DMS53 treated with DMSO at 0.1 percent for 48 hours (cell line): Measurements from ENCODE around the gene TMEM120B.
A peak's percentile ranks its signal among the peaks of the same experiment; 100 is the strongest.

ENCODE experiments used
- DNase-seq: peaks from one replicate; lab custom pipeline; 2025; ENCODE audit not compliant: unreplicated experiment; lab: John Stamatoyannopoulos, UW

Gene TMEM120B

DNA sequence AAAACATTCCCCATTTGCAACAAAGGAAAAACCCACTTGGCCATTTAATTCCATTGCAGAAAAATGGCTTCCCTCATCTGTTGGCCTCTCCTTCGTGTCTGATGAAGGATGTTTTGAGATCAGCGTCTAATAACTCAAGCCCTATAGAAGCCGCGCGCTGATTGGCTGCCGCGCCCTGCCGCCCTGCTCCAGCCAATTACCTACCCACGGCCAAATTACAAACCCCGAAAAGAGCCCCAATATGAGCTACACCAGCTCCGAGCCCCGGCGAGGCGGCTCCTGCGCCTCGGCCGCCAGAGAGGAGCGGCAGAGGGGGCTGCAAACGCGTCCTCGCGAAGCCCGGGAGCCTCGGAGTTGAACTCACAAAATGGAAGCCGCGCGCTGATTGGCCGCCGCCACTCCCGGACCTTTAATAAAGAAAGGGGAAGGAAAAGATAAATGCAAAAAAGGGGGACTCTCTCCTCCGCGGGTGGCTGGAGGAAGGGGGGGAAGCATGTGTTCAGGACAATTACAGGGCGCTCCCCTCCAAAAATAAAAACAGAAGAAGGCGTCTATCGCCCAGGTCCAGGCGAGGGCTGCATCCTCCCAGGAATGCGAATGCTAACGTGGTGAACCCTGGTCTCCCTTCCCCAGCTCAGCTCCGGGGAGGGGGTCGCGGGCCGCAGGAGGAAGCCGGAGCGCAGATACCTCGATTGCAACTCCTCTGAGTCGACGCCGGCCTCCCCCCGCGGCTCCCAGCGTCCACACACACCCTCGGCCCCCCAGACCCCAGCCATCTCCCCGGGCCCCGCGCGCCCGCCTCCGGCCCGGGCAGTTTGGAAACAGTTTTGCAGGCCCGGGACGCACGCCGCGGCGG, 90.5 kb downstream of the TMEM120B start:
- peak; percentile 84 for DNase-seq

DNA sequence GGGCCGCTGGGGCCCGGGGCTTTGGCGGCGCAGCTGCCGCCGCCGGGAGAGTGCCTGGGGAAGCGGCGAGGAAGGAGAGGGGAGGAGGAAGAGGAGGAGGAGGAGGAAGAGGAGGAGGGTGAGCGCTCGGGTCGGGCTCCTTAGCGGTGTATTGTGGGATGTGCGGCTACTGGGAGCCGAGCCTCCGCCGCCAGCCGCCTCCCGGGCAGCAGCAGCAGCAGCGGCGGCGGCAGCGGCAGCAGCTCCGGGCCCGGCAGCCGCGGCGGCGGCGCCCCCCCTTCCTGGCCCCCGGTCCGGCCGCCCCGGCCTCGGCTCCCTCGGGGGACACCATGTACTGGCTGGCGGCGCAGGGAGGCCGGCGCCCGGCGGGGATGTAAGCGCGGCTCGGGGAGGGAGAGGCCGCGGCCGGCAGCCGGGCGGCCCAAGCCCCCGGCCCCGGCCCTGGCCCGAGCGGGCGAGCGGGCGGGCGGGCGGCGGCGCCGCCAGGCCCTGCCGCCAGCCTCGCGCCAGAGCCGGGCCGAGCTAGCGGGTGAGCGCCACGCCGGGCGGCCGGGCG, 91.4 kb downstream of the TMEM120B start, which contains the start of gene SETD1B:
SETD1B (plus strand) TSS at position 149 of the 556 bp plus-strand sequence. CDS start 729 bp downstream, outside the sequence.
- DNase-seq = no peak

DNA sequence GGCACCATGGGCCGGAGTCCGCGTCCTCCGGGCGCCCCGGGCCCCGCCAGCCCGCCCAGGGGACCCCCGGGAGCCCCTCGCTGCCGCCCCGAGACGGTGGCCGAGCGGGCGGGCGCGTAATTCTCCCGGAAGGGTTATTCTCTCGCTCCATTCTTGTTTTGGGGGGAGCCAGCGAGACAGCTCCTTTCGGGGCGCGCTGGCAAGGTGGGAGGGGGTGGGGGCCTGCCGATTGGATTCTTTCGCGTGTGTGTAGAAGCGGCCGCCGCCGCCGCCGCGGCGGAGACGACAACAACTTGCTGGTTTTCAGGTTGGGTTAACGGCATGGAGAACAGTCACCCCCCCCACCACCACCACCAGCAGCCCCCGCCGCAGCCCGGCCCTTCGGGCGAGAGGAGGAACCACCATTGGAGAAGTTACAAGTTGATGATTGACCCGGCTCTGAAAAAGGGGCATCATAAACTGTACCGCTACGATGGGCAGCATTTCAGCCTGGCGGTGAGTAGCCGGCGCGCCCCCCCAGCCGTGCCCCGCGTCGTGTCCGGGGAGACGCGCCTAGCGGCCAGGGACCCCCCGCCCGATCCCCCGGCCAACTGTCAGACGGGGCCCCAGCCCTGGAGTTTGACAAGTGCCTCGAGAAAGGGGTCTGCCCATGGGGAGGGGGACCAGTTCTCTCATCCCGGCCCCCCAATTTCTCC, 92.0 kb downstream of the TMEM120B start:
- no peak for DNase-seq

DNA sequence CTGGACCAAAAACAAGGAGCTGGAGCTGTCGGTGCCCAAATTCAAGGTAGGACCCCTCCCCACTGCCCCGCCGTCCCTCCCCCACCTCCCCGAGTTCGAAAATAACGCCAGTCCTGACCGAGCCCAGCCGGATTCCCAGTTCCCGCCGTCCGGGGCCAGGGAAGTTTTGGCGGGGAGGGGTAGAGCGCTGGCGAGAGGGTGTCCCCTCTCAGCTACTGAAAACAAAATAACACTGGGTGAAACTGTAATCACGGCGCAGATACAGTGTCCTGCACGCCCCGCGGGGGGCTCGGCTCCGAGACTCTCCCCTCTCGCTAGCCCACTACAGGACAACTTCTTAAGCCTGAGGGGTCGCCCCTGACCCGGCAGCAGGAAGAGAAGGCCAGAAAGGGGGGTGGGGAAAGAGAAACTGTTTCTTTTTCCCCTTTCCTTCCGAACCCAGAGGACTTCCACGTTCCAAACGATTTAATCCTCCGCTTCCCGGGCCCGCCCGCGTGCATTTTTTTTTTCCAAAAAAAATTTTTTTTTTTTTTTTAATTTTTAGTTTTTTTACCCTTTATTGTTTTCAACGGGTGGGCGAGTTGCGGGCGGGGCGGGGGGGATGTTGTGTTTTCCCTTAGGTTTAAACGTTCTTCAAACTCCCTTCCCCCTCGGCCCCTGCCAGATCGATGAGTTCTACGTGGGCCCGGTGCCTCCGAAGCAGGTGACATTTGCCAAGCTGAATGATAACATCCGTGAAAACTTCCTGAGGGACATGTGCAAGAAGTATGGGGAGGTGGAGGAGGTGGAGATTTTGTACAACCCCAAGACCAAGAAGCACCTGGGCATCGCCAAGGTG, 92.8 kb downstream of the TMEM120B start:
- no peak for DNase-seq

DNA sequence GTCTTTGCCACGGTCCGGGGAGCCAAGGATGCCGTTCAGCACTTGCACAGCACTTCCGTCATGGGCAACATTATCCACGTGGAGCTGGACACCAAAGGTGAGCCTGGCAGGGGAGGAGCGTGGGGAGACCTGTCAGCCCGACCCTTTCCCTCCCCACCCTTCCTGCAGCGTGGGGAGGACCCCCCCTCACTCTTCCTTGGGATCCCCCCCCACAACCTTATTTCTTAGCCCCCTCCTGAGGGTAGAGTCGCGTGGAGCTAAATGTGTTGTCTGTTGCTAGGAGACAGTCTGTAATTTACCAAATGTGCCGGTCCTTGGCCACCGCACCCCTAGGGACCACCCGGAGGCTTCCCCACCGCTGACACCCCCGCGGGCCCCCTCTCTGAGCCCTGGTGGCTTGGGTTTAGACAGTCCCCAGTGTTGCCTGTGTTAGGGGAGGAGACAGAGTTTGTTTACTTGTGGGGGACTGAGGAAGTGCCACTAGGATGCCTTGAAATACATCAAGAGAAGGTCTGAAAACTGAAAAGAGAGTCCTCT, 93.5 kb downstream of the TMEM120B start:
- DNase-seq = no peak

DNA sequence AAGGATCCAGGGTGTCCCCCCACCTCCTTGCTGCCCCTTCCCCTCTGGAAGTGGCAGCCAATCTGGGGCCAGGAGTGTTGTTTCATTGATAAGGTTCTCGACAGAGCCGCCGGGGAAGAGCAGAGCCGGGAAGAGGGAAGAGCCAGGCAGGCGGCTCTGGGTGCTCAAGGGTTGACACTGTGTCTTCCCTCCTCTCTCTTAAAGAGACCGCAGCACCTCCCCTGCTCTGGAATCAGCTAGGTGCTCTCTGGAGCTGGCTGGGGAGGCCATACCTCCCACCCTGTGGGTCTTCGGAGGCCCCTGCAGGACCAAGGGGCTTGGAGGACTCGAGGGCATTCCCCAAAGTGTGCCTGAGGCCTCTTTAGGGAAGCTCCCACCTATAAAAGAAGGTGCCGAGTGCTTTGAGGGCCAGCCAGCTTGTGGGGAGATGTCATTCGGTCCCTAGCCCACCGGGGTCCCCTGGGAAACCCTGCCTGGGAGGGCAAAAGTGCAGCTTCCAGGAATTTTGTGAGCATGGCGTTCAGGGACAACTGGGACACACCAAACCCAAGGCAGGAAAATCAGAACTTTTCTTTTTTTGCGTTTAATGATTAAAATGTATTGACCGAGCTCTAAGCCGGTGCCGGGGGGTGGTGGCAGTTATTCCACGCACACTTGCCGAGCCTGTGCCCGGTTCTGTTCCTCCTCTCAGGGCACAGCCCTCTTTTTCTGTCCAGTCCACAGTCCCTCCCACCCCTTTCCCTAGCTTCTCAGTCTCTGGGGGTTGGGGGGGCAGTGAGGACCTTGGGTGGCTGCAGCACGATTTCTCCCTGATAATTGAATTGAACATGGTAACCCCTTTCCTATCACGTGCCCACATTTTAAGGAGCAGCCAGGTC, 94.2 kb downstream of the TMEM120B start:
- no peak for DNase-seq

DNA sequence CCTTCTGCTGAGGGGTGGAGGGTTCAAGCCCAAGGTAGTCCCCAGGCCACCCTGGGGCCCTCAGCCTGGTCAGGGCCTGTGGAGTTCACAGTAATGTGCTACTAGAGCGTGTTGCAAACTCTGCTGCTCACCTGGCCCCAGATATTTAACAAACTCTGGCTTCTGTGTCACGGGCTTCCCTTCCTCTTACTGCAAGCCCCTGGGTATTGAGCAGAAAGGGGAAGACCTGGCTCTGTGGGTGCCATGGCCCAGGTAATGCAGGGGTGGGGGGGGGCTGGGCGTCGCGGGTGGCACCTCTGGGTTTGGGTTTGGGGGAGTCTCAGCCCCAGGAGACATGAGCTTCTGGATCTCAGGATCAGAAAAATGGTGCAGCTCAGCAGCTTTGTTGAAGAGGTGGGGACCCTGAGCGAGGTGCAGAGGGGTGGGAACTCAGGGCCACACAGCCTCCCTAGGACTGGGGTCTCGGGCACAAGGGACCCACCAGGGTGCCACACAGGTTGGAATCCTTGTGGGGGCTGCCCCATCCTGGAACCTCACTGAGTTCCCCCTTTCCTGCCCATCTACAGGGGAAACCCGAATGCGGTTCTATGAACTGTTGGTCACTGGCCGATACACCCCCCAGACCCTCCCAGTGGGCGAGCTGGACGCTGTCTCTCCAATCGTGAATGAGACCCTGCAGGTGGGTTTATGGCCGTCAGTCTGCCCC, 95.2 kb downstream of the TMEM120B start:
- DNase-seq = no peak

DNA sequence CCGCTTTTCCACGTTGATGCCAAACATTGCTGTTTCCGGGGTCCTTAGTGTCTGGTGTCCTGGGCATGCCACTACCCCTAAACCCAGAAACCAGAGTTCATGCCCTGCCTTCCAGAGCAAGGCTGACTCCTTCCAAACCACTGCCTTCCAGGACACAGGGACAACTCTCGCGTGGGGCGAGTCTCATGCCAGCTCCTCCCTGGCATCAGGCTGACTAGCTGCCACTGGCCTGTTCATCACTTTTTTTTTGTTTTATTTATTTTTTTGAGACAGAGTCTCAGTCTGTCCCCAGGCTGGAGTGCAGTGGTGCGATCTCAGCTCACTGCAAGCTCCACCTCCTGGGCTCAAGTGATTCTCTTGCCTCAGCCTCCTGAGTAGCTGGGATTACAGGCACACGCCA, 96.1 kb downstream of the TMEM120B start:
- DNase-seq = no peak

DNA sequence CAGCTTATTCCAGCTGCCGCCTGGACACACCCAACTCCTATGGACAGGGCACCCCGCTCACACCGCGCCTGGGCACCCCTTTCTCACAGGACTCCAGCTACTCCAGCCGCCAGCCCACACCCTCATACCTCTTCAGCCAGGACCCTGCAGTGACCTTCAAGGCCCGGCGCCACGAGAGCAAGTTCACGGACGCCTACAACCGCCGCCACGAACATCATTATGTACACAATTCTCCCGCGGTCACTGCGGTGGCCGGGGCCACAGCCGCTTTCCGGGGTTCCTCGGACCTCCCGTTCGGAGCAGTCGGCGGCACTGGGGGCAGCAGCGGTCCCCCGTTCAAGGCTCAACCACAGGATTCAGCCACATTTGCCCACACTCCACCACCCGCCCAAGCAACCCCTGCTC, 97.2 kb downstream of the TMEM120B start:
- DNase-seq = no peak

DNA sequence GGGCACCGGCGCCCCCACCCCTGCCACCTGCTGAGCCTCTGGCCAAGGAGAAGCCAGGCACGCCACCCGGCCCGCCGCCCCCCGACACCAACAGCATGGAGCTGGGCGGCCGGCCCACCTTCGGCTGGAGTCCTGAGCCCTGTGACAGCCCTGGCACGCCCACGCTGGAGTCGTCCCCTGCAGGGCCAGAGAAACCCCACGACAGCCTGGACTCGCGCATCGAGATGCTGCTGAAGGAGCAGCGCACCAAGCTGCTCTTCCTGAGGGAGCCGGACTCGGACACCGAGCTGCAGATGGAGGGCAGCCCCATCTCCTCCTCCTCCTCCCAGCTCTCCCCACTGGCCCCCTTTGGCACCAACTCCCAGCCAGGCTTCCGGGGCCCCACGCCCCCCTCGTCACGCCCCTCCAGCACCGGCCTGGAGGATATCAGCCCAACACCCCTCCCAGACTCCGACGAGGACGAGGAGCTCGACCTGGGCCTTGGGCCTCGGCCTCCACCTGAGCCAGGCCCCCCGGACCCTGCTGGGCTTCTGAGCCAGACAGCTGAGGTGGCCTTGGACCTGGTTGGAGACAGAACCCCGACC, 97.8 kb downstream of the TMEM120B start:
- DNase-seq = no peak

DNA sequence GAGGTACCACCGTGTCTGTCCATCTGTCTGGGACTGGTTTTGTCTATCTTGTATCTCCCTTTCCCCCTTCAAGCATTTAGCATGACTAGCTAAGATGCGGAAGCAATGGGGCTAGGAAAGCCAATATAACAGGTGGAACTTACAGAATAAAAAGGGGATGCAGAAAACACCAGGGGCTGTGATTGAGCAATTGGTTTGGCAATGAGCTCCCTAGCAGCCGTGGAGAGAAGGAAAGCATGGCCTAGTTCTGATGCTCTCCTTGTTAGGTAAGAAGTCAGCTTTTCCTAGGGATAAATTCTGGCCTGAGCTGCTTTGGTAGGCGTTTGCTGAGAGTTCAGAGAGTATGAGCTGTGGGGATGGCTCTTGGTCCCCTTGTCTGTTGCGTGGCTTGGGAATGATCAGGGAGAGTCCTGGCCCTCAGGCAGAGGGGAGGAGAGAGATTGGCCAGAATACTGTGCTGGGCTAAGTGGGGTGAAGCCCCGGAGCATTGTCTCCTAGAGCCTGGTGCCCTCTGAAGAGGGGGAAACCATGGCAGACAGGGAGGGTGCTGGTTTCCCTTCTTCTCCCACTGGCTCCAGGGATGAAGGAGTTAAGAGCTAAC, 98.4 kb downstream of the TMEM120B start:
- no peak for DNase-seq

DNA sequence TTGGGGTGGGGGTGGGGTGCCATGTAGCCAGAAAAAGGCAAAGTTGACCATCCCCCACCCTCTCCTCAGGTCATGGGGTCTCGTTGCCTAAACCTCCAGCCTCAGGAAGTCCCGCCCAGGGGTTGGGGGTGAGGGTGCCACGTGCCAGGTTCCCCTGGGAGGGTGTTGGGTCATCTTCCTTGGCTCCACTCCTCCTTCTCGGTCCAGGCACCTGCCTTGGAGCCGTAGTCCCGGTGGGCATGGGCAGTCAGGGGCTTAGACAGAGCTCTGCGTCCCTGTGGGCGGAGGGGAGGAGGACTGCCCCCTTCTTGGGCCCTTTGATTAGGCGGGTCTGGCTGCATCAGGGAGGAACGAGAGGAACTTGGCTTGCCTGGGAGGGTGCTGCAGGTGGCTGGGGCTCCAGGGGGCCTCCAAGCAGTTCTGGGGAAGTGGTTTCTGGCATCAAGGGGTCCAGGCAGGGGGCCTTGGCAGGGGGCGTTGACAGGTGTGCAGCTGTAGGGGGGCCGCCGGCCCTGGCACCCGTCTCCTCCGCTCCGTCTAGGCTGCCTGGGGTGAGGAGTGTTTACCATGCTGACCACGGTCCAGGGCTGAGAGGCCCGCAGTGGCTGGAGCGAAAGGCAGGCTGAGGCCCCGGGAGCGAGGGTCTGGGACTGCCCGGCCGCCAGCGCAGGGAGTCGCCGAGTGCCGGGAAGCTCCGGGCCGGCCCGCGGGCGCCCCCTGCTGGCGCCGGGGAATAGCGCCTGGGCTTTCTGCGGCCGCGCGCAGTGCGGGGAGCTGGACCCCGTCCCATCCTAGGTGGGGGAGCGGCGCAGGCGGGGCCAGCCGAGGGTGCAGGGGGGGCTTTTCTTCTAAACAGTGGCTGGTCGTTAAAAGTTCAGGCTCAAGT, 99.1 kb downstream of the TMEM120B start:
- DNase-seq = peak; percentile 64

DNA sequence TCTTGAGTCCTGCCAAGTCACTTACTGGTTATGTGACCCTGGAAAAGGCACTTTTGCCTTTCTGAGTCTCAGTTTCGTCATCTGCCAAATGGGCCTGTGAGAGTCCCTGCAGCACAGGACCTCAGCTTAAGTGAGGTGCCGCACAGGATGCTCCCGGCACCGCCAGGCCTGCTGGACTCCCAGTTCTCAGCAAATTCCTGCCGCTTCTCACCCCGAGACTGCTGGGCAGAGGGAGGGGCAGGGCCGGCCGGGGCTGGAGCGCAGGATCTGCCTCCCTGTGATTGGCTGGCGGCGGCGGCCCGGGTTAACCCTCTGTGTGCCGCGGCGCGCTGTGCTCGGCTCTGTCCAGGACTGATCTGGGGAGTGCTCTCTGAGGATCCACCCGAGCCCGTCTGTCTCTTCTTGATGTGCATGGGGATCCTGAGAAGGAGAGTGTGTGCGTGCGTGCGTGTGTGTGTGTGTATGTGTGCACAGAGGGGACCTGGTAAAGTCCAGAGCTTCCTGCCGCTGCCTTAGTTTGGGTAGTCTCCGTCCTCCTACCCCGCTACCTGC, 99.8 kb downstream of the TMEM120B start:
- no peak for DNase-seq

DNA sequence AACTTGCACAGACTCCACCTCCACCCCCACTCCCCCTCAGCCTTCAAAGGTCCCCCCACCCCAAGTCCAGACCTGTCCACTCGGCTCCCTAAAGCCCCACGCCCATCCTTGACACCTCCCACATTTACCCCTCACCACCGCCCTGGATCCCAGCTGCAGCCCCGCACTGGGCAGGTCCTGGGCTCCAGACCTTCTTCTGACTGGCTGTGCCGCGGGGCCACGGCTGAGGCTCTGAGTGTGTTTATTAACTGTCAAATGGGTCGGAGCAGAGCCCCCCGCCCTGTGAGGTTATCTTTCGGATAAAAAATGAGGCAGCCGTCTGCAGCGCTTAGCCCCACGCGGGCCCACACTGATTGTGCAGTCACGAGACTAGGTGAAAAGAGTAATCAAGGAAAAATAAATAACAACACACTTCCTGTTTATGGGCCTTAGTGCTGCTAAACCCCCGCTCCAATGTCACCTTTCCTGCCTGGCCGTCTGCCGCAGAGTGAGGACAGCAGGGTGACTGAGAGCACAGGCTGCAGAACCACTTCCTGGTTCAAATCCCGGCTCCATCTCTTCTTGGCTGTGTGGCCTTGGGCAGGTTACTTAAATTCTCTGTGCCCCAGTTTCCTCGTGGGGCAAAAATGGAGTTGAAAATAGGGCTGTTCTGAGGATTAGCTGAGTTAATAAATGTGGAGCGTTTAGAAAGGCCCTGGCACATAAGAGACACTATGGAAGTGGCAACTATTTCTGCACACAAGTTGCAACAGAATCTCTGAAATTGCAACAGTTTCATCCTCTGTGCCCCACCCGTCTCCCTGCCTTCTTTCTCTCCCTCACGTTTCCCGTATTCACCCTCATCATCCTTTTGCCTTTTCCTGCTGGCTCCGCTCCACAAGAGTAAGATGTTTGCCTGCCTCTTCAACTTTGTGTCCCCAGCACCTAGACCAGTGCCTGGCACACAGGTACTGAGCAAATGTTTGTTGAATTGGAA, 100.7 kb downstream of the TMEM120B start:
- no peak for DNase-seq

DNA sequence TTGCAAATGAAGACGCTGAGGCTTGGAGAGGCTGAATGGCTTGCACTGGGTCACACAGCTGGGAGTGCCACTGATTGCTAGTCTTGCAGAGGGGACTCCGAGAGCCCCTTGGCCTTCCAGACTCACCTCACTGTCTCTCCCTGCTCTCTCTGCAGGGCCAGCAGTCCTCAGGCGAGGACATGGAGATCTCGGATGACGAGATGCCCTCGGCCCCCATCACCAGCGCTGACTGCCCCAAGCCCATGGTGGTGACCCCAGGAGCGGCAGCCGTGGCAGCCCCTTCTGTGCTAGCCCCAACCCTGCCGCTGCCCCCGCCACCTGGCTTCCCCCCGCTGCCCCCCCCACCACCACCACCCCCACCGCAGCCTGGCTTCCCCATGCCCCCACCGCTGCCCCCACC, 101.4 kb downstream of the TMEM120B start:
- DNase-seq = no peak
